Osteoblast (primary cell): ENCODE data around the gene SHLD2. TPM values are rescaled to one million over a fixed set of nuclear protein-coding genes. Genes with fewer than 3 reads are reported as not detected.
A peak's percentile ranks its signal among the peaks of the same experiment; 100 is the strongest.
"Not testable (repeated sequence)": the region's sequence is repeated elsewhere in the genome, so short reads cannot be mapped to it uniquely, and the experiment has no call there.

Experiments
- DNase-seq: peaks from one replicate; pipeline ENCODE4 v3.0.0; 2011; ENCODE audit warnings: low spot score, mixed read lengths; ENCODE audit not compliant: insufficient read length; ENCODE audit errors: missing footprints
- H2AFZ ChIP-seq: 2 replicates; pipeline ENCODE4 v1.6.0; 2011; ENCODE audit warnings: mild to moderate bottlenecking, low read length
- H3K27ac ChIP-seq: 2 replicates; pipeline ENCODE4 v1.5.1; 2011; ENCODE audit warnings: mild to moderate bottlenecking, low read depth, low read length, moderate library complexity
- H3K27me3 ChIP-seq: 2 replicates; pipeline ENCODE4 v1.6.0; 2012; ENCODE audit warnings: mild to moderate bottlenecking, control low read depth, inconsistent platforms, low read length, moderate library complexity; ENCODE audit not compliant: insufficient read depth
- H3K36me3 ChIP-seq: 2 replicates; pipeline ENCODE4 v1.5.1; 2011; ENCODE audit warnings: mild to moderate bottlenecking, low read length, control low read depth, moderate library complexity; ENCODE audit not compliant: insufficient read depth
- H3K4me1 ChIP-seq: 2 replicates; pipeline ENCODE4 v1.5.1; 2011; ENCODE audit warnings: mild to moderate bottlenecking, low read length, control low read depth, moderate library complexity; ENCODE audit not compliant: insufficient read depth
- H3K4me2 ChIP-seq: 2 replicates; pipeline ENCODE4 v1.6.0; 2011; ENCODE audit warnings: mild to moderate bottlenecking, low read length; ENCODE audit not compliant: insufficient read depth
- H3K4me3 ChIP-seq: fragments of 200-600 bp; sonication (generic); 3 replicates; pipeline ENCODE4 v1.5.1; 2012; ENCODE audit warnings: mild to moderate bottlenecking, low read length, inconsistent platforms; ENCODE audit not compliant: insufficient read depth
- H3K79me2 ChIP-seq: 2 replicates; pipeline ENCODE4 v1.6.0; 2012; ENCODE audit warnings: mild to moderate bottlenecking, low read length, control low read depth, inconsistent platforms; ENCODE audit not compliant: insufficient read depth
- H3K9me3 ChIP-seq: 2 replicates; pipeline ENCODE4 v1.5.1; 2011; ENCODE audit warnings: low read depth, low read length, control low read depth
- H4K20me1 ChIP-seq: 2 replicates; pipeline ENCODE4 v1.6.0; 2012; ENCODE audit warnings: mild to moderate bottlenecking, low read length, control low read depth; ENCODE audit not compliant: insufficient read depth
- CTCF ChIP-seq: IDR thresholded peaks from 2 replicates; pipeline ENCODE4 v1.5.1; 2011; ENCODE audit warnings: mild to moderate bottlenecking, low read depth, low read length, moderate library complexity; ENCODE audit errors: extremely low read depth
- total RNA-seq: library from RNA; depleted of rRNA; stranded (reverse); fragments of >200 nt; gene quantifications from 2 replicates; pipeline ENCODE4 v1.2.3, GENCODE V29; 2012

Gene SHLD2
- total RNA-seq, 1 donor: 40.9 TPM

GRCh38 chr10:87145598-87145997 lies 50.6 kb downstream of the SHLD2 start:
- not testable (repeated sequence) for H3K36me3 ChIP-seq, H3K4me3 ChIP-seq, H3K79me2 ChIP-seq, H3K27me3 ChIP-seq, H4K20me1 ChIP-seq, H3K4me1 ChIP-seq, H2AFZ ChIP-seq, H3K27ac ChIP-seq, H3K9me3 ChIP-seq, DNase-seq, H3K4me2 ChIP-seq

GRCh38 chr10:87149020-87149609 lies 54.1 kb downstream of the SHLD2 start:
- H3K9me3 ChIP-seq, DNase-seq, H4K20me1 ChIP-seq, H3K27me3 ChIP-seq, H3K4me3 ChIP-seq, H2AFZ ChIP-seq, H3K27ac ChIP-seq, H3K79me2 ChIP-seq, H3K36me3 ChIP-seq, H3K4me1 ChIP-seq, H3K4me2 ChIP-seq: not testable (repeated sequence)
- peak; percentile 16 for TF ChIP-seq CTCF

GRCh38 chr10:87151516-87151915 lies 56.5 kb downstream of the SHLD2 start:
- H3K79me2 ChIP-seq, H3K36me3 ChIP-seq, H3K27me3 ChIP-seq, H3K4me3 ChIP-seq, H2AFZ ChIP-seq, H3K4me1 ChIP-seq, H4K20me1 ChIP-seq, H3K27ac ChIP-seq, H3K9me3 ChIP-seq, H3K4me2 ChIP-seq, DNase-seq: not testable (repeated sequence)

- not testable (repeated sequence) for H3K4me1 ChIP-seq, DNase-seq, H3K27me3 ChIP-seq, H3K36me3 ChIP-seq, H3K4me2 ChIP-seq, H3K27ac ChIP-seq, H3K79me2 ChIP-seq, H2AFZ ChIP-seq, H3K4me3 ChIP-seq, H4K20me1 ChIP-seq, H3K9me3 ChIP-seq
These were observed 61.8 kb downstream of the SHLD2 start for GRCh38 chr10:87156841-87157240.

- not testable (repeated sequence) for H3K27me3 ChIP-seq, H3K9me3 ChIP-seq, H3K4me3 ChIP-seq, DNase-seq, H3K4me2 ChIP-seq, H4K20me1 ChIP-seq, H2AFZ ChIP-seq, H3K79me2 ChIP-seq, H3K4me1 ChIP-seq, H3K27ac ChIP-seq, H3K36me3 ChIP-seq
These were observed 62.8 kb downstream of the SHLD2 start for GRCh38 chr10:87157821-87158220.

- not testable (repeated sequence) for DNase-seq, H3K27ac ChIP-seq, H3K9me3 ChIP-seq
These were observed 67.8 kb downstream of the SHLD2 start for GRCh38 chr10:87162703-87163293.

GRCh38 chr10:87163414-87163813 lies 68.4 kb downstream of the SHLD2 start:
- H3K9me3 ChIP-seq: not testable (repeated sequence)

More at GRCh38 chr10:87162703-87163293, 67.8 kb downstream of the SHLD2 start:
- H3K79me2 ChIP-seq, H3K4me1 ChIP-seq, H3K36me3 ChIP-seq, H3K27me3 ChIP-seq, H2AFZ ChIP-seq, H4K20me1 ChIP-seq, H3K4me2 ChIP-seq, H3K4me3 ChIP-seq: not testable (repeated sequence)

GRCh38 chr10:87169857-87170256 lies 74.9 kb downstream of the SHLD2 start:
- H3K79me2 ChIP-seq, H3K4me1 ChIP-seq, H3K27me3 ChIP-seq, DNase-seq, H2AFZ ChIP-seq, H3K4me2 ChIP-seq, H3K27ac ChIP-seq, H4K20me1 ChIP-seq, H3K36me3 ChIP-seq, H3K4me3 ChIP-seq, H3K9me3 ChIP-seq: not testable (repeated sequence)

More at GRCh38 chr10:87163414-87163813, 68.4 kb downstream of the SHLD2 start:
- H3K4me1 ChIP-seq, H3K4me2 ChIP-seq, H3K4me3 ChIP-seq, H3K36me3 ChIP-seq, H3K27ac ChIP-seq, H3K27me3 ChIP-seq, H2AFZ ChIP-seq, H4K20me1 ChIP-seq, DNase-seq, H3K79me2 ChIP-seq: not testable (repeated sequence)
